WI38 (cell line): ENCODE data around the gene SRC.

Experiments
- H3K4me3 ChIP-seq: 2 replicates; pipeline ENCODE4 v1.5.1; 2011; ENCODE audit warnings: low read depth, mild to moderate bottlenecking, control low read depth, low read length
- CTCF ChIP-seq: IDR thresholded peaks from 2 replicates; pipeline ENCODE4 v1.5.1; 2012; ENCODE audit warnings: low read depth, mild to moderate bottlenecking, control low read depth, low read length

The SRC gene

GRCh38 chr20:37309936-37310590 is 35.9 kb upstream of the SRC start:
- H3K4me3 ChIP-seq: no peak overlapping the region
- no peak for TF ChIP-seq CTCF

- H3K4me3 ChIP-seq: no peak overlapping the region
- TF ChIP-seq CTCF: no peak
These were observed 35.0 kb upstream of the SRC start for GRCh38 chr20:37310951-37311350.

GRCh38 chr20:37311710-37312355 is 34.1 kb upstream of the SRC start:
- no peak overlapping the region for H3K4me3 ChIP-seq
- TF ChIP-seq CTCF: no peak

- no peak overlapping the region for H3K4me3 ChIP-seq
- TF ChIP-seq CTCF: no peak
These were observed 32.3 kb upstream of the SRC start for GRCh38 chr20:37313546-37314091.

GRCh38 chr20:37314099-37314498 is 31.8 kb upstream of the SRC start:
- no peak for TF ChIP-seq CTCF

GRCh38 chr20:37314617-37315016 is 31.3 kb upstream of the SRC start:
- H3K4me3 ChIP-seq: no peak overlapping the region
- no peak for TF ChIP-seq CTCF

More at GRCh38 chr20:37314099-37314498, 31.8 kb upstream of the SRC start:
- H3K4me3 ChIP-seq: no peak overlapping the region

GRCh38 chr20:37315021-37315451 is 30.9 kb upstream of the SRC start:
- H3K4me3 ChIP-seq: no peak overlapping the region
- TF ChIP-seq CTCF: no peak
